HCT116 (cell line): ENCODE data around the gene STARD3NL. TPM values are rescaled to one million over a fixed set of nuclear protein-coding genes. Genes with fewer than 3 reads are reported as not detected.

Experiments used
- ATAC-seq: fragments of 200-7000 bp; cut with Tn5 transposase; 2 replicates; pipeline ENCODE4 v1.9.1; 2020; ENCODE audit warnings: mild to moderate bottlenecking, moderate library complexity
- BruUV-seq: library from RNA; stranded (reverse); fragments of 400-500 nt; replicated peaks from 2 replicates; lab custom pipeline; 2021; lab: Mats Ljungman, UMichigan
- CTCF ChIA-PET: fragments of 300-600 bp; sonication (Branson Sonifier 250); formaldehyde crosslinking; loops from one replicate; lab custom pipeline; 2021; ENCODE audit warnings: antibody characterized with exemption; lab: Charles Lee
- POLR2A ChIA-PET: fragments of 300-600, 350-600 bp; sonication (Branson Sonifier 250); formaldehyde crosslinking; loops from one replicate; lab custom pipeline; 2021; ENCODE audit warnings: antibody characterized with exemption; lab: Charles Lee
- RAD21 ChIA-PET, 2 experiments: fragments of 300-600 bp; sonication (Branson Sonifier 250); formaldehyde crosslinking; loops; one replicate each; lab custom pipeline; 2023; ENCODE audit warnings: low total read pairs in 2 of 2; ENCODE audit not compliant: uncharacterized antibody in 2 of 2, unreplicated experiment in 2 of 2, low non-redundant PET in 1 of 2; lab: Charles Lee
- DNase-seq: peaks from one replicate; pipeline ENCODE4 v3.0.0-alpha.2; 2010; ENCODE audit warnings: low read depth, low spot score
- H2AFZ ChIP-seq: fragments of 200-600 bp; shearing (Covaris generic), sonication (generic); 2 replicates; pipeline ENCODE4 v1.6.1; 2017; ENCODE audit warnings: low read depth, mixed run types, mixed read lengths, antibody characterized with exemption, low read length; ENCODE audit not compliant: poor library complexity, severe bottlenecking
- H3K27ac ChIP-seq: 2 replicates; pipeline ENCODE4 v1.5.1; 2012; ENCODE audit warnings: low read depth, low read length
- H3K27me3 ChIP-seq: fragments of 200-600 bp; sonication (generic); 2 replicates; pipeline ENCODE4 v1.6.1; 2016; ENCODE audit warnings: mixed run types, low read length, mixed read lengths; ENCODE audit not compliant: insufficient read depth
- H3K36me3 ChIP-seq, 2 experiments: fragments of 200-500 bp in 1 of 2; fragments of 200-600 bp in 1 of 2; sonication (Bioruptor generic) in 1 of 2; sonication (generic) in 1 of 2; 2 replicates each; pipeline versions ENCODE4 v1.5.1 to v1.6.1; 2014 to 2016; ENCODE audit warnings: low read length in 2 of 2, inconsistent platforms in 1 of 2, mixed read lengths in 1 of 2, mixed run types in 1 of 2; ENCODE audit not compliant: insufficient read depth in 2 of 2, control insufficient read depth in 1 of 2
- H3K4me1 ChIP-seq, 2 experiments: fragments of 200-600 bp in 1 of 2; sonication (generic) in 1 of 2; 2 replicates each; pipeline versions ENCODE4 v1.5.1 to v1.6.1; 2012 to 2017; ENCODE audit warnings: low read length in 2 of 2, inconsistent platforms in 1 of 2, mild to moderate bottlenecking in 1 of 2, mixed read lengths in 1 of 2, mixed run types in 1 of 2, moderate library complexity in 1 of 2; ENCODE audit not compliant: insufficient read depth in 2 of 2, control insufficient read depth in 1 of 2
- H3K4me2 ChIP-seq: fragments of 200-600 bp; sonication (generic); 2 replicates; pipeline ENCODE4 v1.6.1; 2017; ENCODE audit warnings: mixed run types, low read length, mixed read lengths
- H3K4me3 ChIP-seq, 2 experiments: fragments of 200-600 bp in 1 of 2; sonication (generic) in 1 of 2; replicated peaks in 1 of 2; 2 replicates each; pipeline ENCODE4 v1.5.1; 2011 to 2016; ENCODE audit warnings: low read length in 2 of 2, control low read depth in 1 of 2, low read depth in 1 of 2, mild to moderate bottlenecking in 1 of 2, mixed read lengths in 1 of 2, mixed run types in 1 of 2
- H3K79me2 ChIP-seq: fragments of 200-600 bp; sonication (generic); 2 replicates; pipeline ENCODE4 v1.6.1; 2017; ENCODE audit warnings: mild to moderate bottlenecking, mixed run types, low read length, moderate library complexity, mixed read lengths; ENCODE audit not compliant: insufficient read depth
- H3K9ac ChIP-seq: fragments of 200-600 bp; sonication (generic); 2 replicates; pipeline ENCODE4 v1.6.1; 2016; ENCODE audit warnings: low read length, mixed read lengths
- H3K9me2 ChIP-seq: fragments of 200-600 bp; sonication (generic), shearing (Covaris generic); 2 replicates; pipeline ENCODE4 v1.6.1; 2017; ENCODE audit warnings: mixed run types, mild to moderate bottlenecking, moderate library complexity; ENCODE audit not compliant: insufficient read depth
- H3K9me3 ChIP-seq, 2 experiments: fragments of 200-500 bp in 1 of 2; fragments of 200-600 bp in 1 of 2; sonication (Bioruptor generic) in 1 of 2; sonication (generic) in 1 of 2; 2 replicates each; pipeline ENCODE4 v1.6.1; 2014 to 2017; ENCODE audit warnings: low read length in 2 of 2, mixed read lengths in 2 of 2, inconsistent platforms in 1 of 2, low read depth in 1 of 2, mild to moderate bottlenecking in 1 of 2, mixed run types in 1 of 2, moderate library complexity in 1 of 2; ENCODE audit not compliant: control insufficient read depth in 1 of 2, insufficient read depth in 1 of 2
- H4K20me1 ChIP-seq: fragments of 200-600 bp; sonication (generic), shearing (Covaris generic); 2 replicates; pipeline ENCODE4 v1.6.1; 2017; ENCODE audit warnings: mixed run types, mild to moderate bottlenecking, moderate library complexity; ENCODE audit not compliant: insufficient read depth
- CBX3 ChIP-seq: IDR thresholded peaks from 2 replicates; pipeline ENCODE4 v1.6.1; 2012; ENCODE audit warnings: low read depth
- CEBPB ChIP-seq: IDR thresholded peaks from 2 replicates; pipeline ENCODE4 v1.6.1; 2012; ENCODE audit warnings: low read depth
- EZH2phosphoT487 ChIP-seq: fragments of 200-600 bp; IDR thresholded peaks from 2 replicates; pipeline ENCODE4 v1.6.1; 2018; ENCODE audit warnings: antibody characterized with exemption, borderline replicate concordance
- POLR2A ChIP-seq: IDR thresholded peaks from 2 replicates; pipeline ENCODE4 v1.7.0; 2011; ENCODE audit warnings: borderline replicate concordance; ENCODE audit not compliant: insufficient read depth, insufficient read length; ENCODE audit errors: extremely low read depth
- SP1 ChIP-seq: IDR thresholded peaks from 2 replicates; pipeline ENCODE4 v1.6.1; 2012; ENCODE audit warnings: low read depth
- ZNF274 ChIP-seq: fragments of 200-500 bp; sonication (Bioruptor generic); IDR thresholded peaks from 2 replicates; pipeline ENCODE4 v1.6.1; 2014; ENCODE audit warnings: mild to moderate bottlenecking, low read depth, low read length, inconsistent platforms
- intact Hi-C: fragments of 100-400 bp; cut with micrococcal nuclease; formaldehyde crosslinking; loops from 2 replicates; pipeline ENCODE4 v1.10.0; 2022
- total RNA-seq: library from RNA; stranded (reverse); gene quantifications from one replicate; pipeline ENCODE4 v1.2.1, GENCODE V29; 2021; ENCODE audit not compliant: unreplicated experiment

STARD3NL gene
- total RNA-seq, 1 experiment from 2014 or later: 32.0 TPM

DNA sequence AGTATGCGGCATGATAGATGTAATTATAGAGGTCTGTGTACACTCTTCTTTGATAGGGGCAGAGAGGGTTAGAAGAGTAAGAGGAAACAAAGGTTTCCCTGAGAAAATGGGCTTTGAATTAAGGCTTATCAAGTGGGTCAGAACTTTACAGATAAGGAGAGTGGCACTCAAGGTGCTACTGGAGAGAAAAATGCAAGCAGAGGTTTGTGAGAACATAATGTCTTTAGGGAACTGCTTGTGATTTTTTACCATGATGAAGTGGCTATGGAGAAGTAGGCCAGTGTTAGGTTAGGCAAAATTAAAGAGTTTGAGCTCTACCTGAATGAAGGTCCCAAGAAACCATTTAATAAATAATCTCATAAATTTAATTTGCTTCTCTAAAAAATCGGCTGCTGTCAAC is 14.3 kb downstream of the STARD3NL start:
- Histone ChIP-seq H3K9me2 (no peaks in the 10 kb centered on the region), H3K36me3 (no peaks in the 10 kb centered on the region), H3K27ac (no peak overlapping the region), H3K79me2 (peaks cover 49% of the 10 kb centered on the region), H3K4me3 (no peak overlapping the region), H3K4me2 (no peak overlapping the region), H3K27me3 (no peaks in the 10 kb centered on the region), H4K20me1 (no peaks in the 10 kb centered on the region), H2AFZ (no peak overlapping the region), H3K9me3 (no peaks in the 10 kb centered on the region), H3K9ac (no peak overlapping the region), H3K4me1 (no peaks in the 10 kb centered on the region)
- no peak for ATAC-seq
- TF ChIP-seq EZH2phosphoT487 (no peak), CEBPB (no peak), CBX3 (no peak)
- intact Hi-C loops: no loop called here
- ChIA-PET POLR2A (no interaction called here), CTCF (no interaction called here), RAD21 (no interaction called here)
- BruUV-seq: no TSS peak
- DNase-seq: no peak

DNA sequence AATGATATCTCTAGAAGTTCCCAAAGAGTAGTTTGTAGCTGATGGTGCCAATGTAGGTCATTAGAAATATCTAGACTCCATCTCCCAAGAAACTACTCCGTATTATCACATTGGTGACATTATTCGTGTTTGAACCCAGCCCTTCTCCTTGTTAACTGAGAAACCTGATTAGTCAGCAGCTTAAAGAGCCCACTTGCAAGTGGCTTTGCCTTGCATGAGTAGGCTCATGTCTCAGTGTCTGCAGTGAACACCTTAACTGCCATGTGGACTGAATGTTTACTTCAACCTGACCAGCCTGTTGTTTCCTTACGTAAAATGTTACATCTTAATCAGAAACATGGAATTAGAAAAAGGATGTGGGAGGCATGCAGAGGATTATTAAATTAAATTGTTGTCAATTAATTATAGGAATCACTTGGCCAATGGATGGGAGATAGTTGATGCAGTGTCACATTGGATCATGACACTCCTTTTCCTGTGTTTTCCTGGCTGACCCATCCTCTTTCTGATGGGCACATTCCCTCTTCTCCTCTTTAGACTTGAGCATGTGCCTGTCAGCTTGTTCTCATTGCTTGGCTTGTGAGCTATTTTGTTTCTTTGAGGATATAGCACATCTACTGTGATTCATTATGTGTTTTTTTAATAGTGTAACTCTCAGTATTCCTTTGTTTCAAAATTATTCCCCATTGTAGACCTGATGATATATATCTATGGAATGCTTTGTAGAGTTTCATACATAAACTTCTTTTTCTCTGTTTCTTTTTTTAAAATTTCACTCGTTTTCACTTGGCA is 18.0 kb downstream of the STARD3NL start:
- no peak for DNase-seq
- Histone ChIP-seq H3K4me2 (no peak overlapping the region), H3K36me3 (no peaks in the 10 kb centered on the region), H3K27me3 (no peaks in the 10 kb centered on the region), H3K9me2 (no peaks in the 10 kb centered on the region), H3K4me3 (no peak overlapping the region), H2AFZ (no peak overlapping the region), H4K20me1 (no peaks in the 10 kb centered on the region), H3K9ac (no peak overlapping the region), H3K9me3 (no peaks in the 10 kb centered on the region), H3K27ac (no peak overlapping the region), H3K4me1 (no peaks in the 10 kb centered on the region), H3K79me2 (peaks cover 35% of the 10 kb centered on the region)
- POLR2A ChIA-PET: interaction anchor here (0.9 kb wide), 1 partner anchor 18 kb away, joined by 4 read pairs; the partner anchor contains the start of gene STARD3NL
- no TSS peak for BruUV-seq
- RAD21 ChIA-PET: no interaction called here
- TF ChIP-seq POLR2A: no peak
- TF ChIP-seq ZNF274: no peak
- no peak for TF ChIP-seq SP1
- intact Hi-C loops: no loop called here
- no peak for ATAC-seq
- CTCF ChIA-PET: interaction anchor here (2.9 kb wide), 1 partner anchor 20 kb away, joined by 17 read pairs; no protein-coding TSS in a partner anchor
